Measurements from ENCODE around the gene TMEM213.
A peak's percentile ranks its signal among the peaks of the same experiment; 100 is the strongest.

Gene TMEM213

GRCh38 chr7:138843632-138844580, 46.1 kb downstream of the TMEM213 start:
- DNase-seq: no peak

GRCh38 chr7:138845711-138846110, 47.9 kb downstream of the TMEM213 start:
- DNase-seq: no peak

GRCh38 chr7:138848056-138848980, 50.5 kb downstream of the TMEM213 start:
- no peak for DNase-seq

- no peak for DNase-seq
Observed at GRCh38 chr7:138849701-138850100, 51.9 kb downstream of the TMEM213 start.

- no peak for DNase-seq
Observed at GRCh38 chr7:138852469-138852868, 54.7 kb downstream of the TMEM213 start.

GRCh38 chr7:138853448-138853847, 55.7 kb downstream of the TMEM213 start:
- DNase-seq: no peak

- DNase-seq: no peak
Observed at GRCh38 chr7:138854115-138854645, 56.4 kb downstream of the TMEM213 start.

GRCh38 chr7:138857728-138858127, 59.9 kb downstream of the TMEM213 start:
- DNase-seq: no peak

- DNase-seq: no peak
Observed at GRCh38 chr7:138861051-138861450, 63.3 kb downstream of the TMEM213 start.

- DNase-seq: no peak
Observed at GRCh38 chr7:138863931-138864330, 66.1 kb downstream of the TMEM213 start.

GRCh38 chr7:138864667-138865066, 66.9 kb downstream of the TMEM213 start:
- DNase-seq: no peak

GRCh38 chr7:138865843-138866242, 68.0 kb downstream of the TMEM213 start:
- peak; percentile 30 for DNase-seq

- no peak for DNase-seq
Observed at GRCh38 chr7:138866353-138866752, 68.6 kb downstream of the TMEM213 start.

- no peak for DNase-seq
Observed at GRCh38 chr7:138867744-138868143, 70.0 kb downstream of the TMEM213 start.

GRCh38 chr7:138868711-138869110, 70.9 kb downstream of the TMEM213 start:
- no peak for DNase-seq

- DNase-seq: no peak
Observed at GRCh38 chr7:138869353-138869752, 71.6 kb downstream of the TMEM213 start.

GRCh38 chr7:138871065-138871813, 73.4 kb downstream of the TMEM213 start:
- no peak for DNase-seq

- no peak for DNase-seq
Observed at GRCh38 chr7:138871814-138872090, 74.0 kb downstream of the TMEM213 start.

- DNase-seq: no peak
Observed at GRCh38 chr7:138872576-138872975, 74.8 kb downstream of the TMEM213 start.

- DNase-seq: no peak
Observed at GRCh38 chr7:138873220-138873892, 75.6 kb downstream of the TMEM213 start.

GRCh38 chr7:138875794-138876193, 78.0 kb downstream of the TMEM213 start:
- DNase-seq: peak; percentile 74

- DNase-seq: no peak
Observed at GRCh38 chr7:138876326-138876725, 78.5 kb downstream of the TMEM213 start.
